HEK293 (cell line): ENCODE results near the gene ENAH.

ENCODE experiments used
- EGR2 ChIP-seq: fragments of 450-650 bp; formaldehyde crosslinking; IDR thresholded peaks from 2 replicates; pipeline ENCODE4 v1.5.1; 2016; ENCODE audit warnings: low read depth, missing biosample characterization, missing genetic modification characterization
- ZBTB1 ChIP-seq: fragments of 450-650 bp; formaldehyde crosslinking; IDR thresholded peaks from 2 replicates; pipeline ENCODE4 v1.5.1; 2016; ENCODE audit warnings: missing biosample characterization, missing genetic modification characterization
- ZNF174 ChIP-seq: fragments of 450-650 bp; formaldehyde crosslinking; IDR thresholded peaks from 2 replicates; pipeline ENCODE4 v1.5.0; 2017; ENCODE audit warnings: missing biosample characterization, mild to moderate bottlenecking, missing genetic modification characterization
- ZNF274 ChIP-seq, 2 experiments: fragments of 200-500 bp in 1 of 2; fragments of 450-650 bp in 1 of 2; sonication (Bioruptor generic) in 1 of 2; formaldehyde crosslinking in 1 of 2; IDR thresholded peaks; 2 replicates each; pipeline versions ENCODE4 v1.5.1 to v1.6.1; 2014 to 2016; ENCODE audit warnings: borderline replicate concordance in 1 of 2, inconsistent platforms in 1 of 2, low read length in 1 of 2, missing biosample characterization in 1 of 2, missing genetic modification characterization in 1 of 2
- ZNF335 ChIP-seq: fragments of 450-650 bp; formaldehyde crosslinking; conservative IDR thresholded peaks from 2 replicates; pipeline ENCODE4 v1.5.1; 2016; ENCODE audit warnings: missing biosample characterization, missing genetic modification characterization
- ZNF529 ChIP-seq: fragments of 450-650 bp; formaldehyde crosslinking; IDR thresholded peaks from 2 replicates; pipeline ENCODE4 v1.5.1; 2017; ENCODE audit warnings: missing genetic modification characterization, missing biosample characterization; ENCODE audit not compliant: insufficient replicate concordance
- ZNF530 ChIP-seq: fragments of 450-650 bp; formaldehyde crosslinking; IDR thresholded peaks from 2 replicates; pipeline ENCODE4 v1.5.1; 2016; ENCODE audit warnings: low read depth, missing biosample characterization, missing genetic modification characterization
- ZNF76 ChIP-seq: fragments of 450-650 bp; formaldehyde crosslinking; IDR thresholded peaks from 2 replicates; pipeline ENCODE4; 2016; ENCODE audit warnings: low read depth, missing biosample characterization, missing genetic modification characterization, borderline replicate concordance
- ZNF768 ChIP-seq: fragments of 450-650 bp; formaldehyde crosslinking; IDR thresholded peaks from 2 replicates; pipeline ENCODE4 v1.5.1; 2018; ENCODE audit warnings: missing biosample characterization, mild to moderate bottlenecking, missing genetic modification characterization
- TF ChIP-seq, protein P1 (sequence below): fragments of 450-650 bp; formaldehyde crosslinking; IDR thresholded peaks from 2 replicates; pipeline ENCODE4 v1.5.1; 2016; ENCODE audit warnings: missing biosample characterization, missing genetic modification characterization
- TF ChIP-seq, protein P2 (sequence below): fragments of 450-650 bp; formaldehyde crosslinking; IDR thresholded peaks from 2 replicates; pipeline ENCODE4 v1.5.1; 2016; ENCODE audit warnings: missing biosample characterization, missing genetic modification characterization
- TF ChIP-seq, protein P3 (sequence below): fragments of 450-650 bp; formaldehyde crosslinking; IDR thresholded peaks from 2 replicates; pipeline ENCODE4 v1.5.1; 2016; ENCODE audit warnings: missing biosample characterization, missing genetic modification characterization
- TF ChIP-seq, protein P4 (sequence below): fragments of 450-650 bp; formaldehyde crosslinking; IDR thresholded peaks from 2 replicates; pipeline ENCODE4 v1.5.1; 2017; ENCODE audit warnings: missing biosample characterization, missing genetic modification characterization
- TF ChIP-seq, protein P5 (sequence below): fragments of 450-650 bp; formaldehyde crosslinking; IDR thresholded peaks from 2 replicates; pipeline ENCODE4 v1.5.1; 2016; ENCODE audit warnings: missing biosample characterization, missing genetic modification characterization, borderline replicate concordance

DNA sequence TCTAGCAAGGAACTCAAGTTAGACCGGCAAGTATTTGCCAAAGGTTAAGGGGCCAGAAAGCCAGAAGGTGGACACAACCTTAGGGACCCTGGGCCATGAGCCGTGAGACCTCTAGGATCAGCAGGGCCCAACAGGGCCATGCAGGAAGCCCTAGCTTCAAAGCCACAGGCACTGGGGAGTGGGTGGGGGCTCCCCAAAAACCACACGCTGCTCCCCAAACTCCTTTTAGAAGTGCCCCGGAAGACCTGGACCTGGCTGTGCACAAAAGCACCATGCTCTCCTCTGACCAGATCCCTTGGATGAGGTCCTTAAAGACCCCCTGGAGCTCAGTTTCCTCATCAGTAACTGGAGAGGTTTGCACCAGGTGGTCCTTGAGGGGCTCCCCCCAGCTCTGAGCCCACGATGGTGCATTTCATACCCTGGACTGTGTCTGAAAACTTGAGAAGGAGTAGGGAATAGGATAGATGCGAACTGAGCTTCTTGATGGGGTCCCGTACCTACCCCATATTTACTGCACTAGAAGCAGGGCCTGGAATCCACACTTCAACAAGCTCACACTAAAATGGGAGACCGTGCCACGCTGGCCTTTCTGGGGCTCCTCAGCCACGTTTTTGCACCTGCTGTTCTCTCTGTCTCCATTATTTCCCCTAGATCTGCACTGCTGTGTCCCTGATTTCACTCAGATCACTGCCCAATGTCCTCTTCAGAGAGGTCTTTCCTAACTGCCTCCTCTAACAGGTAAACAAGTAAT, 184.5 kb downstream of the ENAH start:
- TF ChIP-seq, protein P1, sequence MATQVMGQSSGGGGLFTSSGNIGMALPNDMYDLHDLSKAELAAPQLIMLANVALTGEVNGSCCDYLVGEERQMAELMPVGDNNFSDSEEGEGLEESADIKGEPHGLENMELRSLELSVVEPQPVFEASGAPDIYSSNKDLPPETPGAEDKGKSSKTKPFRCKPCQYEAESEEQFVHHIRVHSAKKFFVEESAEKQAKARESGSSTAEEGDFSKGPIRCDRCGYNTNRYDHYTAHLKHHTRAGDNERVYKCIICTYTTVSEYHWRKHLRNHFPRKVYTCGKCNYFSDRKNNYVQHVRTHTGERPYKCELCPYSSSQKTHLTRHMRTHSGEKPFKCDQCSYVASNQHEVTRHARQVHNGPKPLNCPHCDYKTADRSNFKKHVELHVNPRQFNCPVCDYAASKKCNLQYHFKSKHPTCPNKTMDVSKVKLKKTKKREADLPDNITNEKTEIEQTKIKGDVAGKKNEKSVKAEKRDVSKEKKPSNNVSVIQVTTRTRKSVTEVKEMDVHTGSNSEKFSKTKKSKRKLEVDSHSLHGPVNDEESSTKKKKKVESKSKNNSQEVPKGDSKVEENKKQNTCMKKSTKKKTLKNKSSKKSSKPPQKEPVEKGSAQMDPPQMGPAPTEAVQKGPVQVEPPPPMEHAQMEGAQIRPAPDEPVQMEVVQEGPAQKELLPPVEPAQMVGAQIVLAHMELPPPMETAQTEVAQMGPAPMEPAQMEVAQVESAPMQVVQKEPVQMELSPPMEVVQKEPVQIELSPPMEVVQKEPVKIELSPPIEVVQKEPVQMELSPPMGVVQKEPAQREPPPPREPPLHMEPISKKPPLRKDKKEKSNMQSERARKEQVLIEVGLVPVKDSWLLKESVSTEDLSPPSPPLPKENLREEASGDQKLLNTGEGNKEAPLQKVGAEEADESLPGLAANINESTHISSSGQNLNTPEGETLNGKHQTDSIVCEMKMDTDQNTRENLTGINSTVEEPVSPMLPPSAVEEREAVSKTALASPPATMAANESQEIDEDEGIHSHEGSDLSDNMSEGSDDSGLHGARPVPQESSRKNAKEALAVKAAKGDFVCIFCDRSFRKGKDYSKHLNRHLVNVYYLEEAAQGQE (tag by site-specific recombination) = no peak
- TF ChIP-seq EGR2 (tag by site-specific recombination) (no peak), ZNF76 (no peak), ZNF274 (IDR thresholded peaks at IDR 0.05; ENCODE audit: low read length) (no peak), ZNF274 (tag by site-specific recombination; IDR thresholded peaks at IDR 0.05; ENCODE audit: borderline replicate concordance) (no peak), ZNF768 (tag by site-specific recombination) (no peak), ZNF530 (tag by site-specific recombination) (no peak), ZNF174 (tag by site-specific recombination) (no peak), ZNF335 (no peak), ZBTB1 (tag by site-specific recombination) (no peak), ZNF529 (tag by site-specific recombination) (no peak)
- TF ChIP-seq, protein P2, sequence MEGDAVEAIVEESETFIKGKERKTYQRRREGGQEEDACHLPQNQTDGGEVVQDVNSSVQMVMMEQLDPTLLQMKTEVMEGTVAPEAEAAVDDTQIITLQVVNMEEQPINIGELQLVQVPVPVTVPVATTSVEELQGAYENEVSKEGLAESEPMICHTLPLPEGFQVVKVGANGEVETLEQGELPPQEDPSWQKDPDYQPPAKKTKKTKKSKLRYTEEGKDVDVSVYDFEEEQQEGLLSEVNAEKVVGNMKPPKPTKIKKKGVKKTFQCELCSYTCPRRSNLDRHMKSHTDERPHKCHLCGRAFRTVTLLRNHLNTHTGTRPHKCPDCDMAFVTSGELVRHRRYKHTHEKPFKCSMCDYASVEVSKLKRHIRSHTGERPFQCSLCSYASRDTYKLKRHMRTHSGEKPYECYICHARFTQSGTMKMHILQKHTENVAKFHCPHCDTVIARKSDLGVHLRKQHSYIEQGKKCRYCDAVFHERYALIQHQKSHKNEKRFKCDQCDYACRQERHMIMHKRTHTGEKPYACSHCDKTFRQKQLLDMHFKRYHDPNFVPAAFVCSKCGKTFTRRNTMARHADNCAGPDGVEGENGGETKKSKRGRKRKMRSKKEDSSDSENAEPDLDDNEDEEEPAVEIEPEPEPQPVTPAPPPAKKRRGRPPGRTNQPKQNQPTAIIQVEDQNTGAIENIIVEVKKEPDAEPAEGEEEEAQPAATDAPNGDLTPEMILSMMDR = no peak
- TF ChIP-seq, protein P3, sequence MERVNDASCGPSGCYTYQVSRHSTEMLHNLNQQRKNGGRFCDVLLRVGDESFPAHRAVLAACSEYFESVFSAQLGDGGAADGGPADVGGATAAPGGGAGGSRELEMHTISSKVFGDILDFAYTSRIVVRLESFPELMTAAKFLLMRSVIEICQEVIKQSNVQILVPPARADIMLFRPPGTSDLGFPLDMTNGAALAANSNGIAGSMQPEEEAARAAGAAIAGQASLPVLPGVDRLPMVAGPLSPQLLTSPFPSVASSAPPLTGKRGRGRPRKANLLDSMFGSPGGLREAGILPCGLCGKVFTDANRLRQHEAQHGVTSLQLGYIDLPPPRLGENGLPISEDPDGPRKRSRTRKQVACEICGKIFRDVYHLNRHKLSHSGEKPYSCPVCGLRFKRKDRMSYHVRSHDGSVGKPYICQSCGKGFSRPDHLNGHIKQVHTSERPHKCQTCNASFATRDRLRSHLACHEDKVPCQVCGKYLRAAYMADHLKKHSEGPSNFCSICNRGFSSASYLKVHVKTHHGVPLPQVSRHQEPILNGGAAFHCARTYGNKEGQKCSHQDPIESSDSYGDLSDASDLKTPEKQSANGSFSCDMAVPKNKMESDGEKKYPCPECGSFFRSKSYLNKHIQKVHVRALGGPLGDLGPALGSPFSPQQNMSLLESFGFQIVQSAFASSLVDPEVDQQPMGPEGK (tag by site-specific recombination) = no peak
- TF ChIP-seq, protein P4, sequence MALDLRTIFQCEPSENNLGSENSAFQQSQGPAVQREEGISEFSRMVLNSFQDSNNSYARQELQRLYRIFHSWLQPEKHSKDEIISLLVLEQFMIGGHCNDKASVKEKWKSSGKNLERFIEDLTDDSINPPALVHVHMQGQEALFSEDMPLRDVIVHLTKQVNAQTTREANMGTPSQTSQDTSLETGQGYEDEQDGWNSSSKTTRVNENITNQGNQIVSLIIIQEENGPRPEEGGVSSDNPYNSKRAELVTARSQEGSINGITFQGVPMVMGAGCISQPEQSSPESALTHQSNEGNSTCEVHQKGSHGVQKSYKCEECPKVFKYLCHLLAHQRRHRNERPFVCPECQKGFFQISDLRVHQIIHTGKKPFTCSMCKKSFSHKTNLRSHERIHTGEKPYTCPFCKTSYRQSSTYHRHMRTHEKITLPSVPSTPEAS (tag by site-specific recombination) = no peak
- TF ChIP-seq, protein P5, sequence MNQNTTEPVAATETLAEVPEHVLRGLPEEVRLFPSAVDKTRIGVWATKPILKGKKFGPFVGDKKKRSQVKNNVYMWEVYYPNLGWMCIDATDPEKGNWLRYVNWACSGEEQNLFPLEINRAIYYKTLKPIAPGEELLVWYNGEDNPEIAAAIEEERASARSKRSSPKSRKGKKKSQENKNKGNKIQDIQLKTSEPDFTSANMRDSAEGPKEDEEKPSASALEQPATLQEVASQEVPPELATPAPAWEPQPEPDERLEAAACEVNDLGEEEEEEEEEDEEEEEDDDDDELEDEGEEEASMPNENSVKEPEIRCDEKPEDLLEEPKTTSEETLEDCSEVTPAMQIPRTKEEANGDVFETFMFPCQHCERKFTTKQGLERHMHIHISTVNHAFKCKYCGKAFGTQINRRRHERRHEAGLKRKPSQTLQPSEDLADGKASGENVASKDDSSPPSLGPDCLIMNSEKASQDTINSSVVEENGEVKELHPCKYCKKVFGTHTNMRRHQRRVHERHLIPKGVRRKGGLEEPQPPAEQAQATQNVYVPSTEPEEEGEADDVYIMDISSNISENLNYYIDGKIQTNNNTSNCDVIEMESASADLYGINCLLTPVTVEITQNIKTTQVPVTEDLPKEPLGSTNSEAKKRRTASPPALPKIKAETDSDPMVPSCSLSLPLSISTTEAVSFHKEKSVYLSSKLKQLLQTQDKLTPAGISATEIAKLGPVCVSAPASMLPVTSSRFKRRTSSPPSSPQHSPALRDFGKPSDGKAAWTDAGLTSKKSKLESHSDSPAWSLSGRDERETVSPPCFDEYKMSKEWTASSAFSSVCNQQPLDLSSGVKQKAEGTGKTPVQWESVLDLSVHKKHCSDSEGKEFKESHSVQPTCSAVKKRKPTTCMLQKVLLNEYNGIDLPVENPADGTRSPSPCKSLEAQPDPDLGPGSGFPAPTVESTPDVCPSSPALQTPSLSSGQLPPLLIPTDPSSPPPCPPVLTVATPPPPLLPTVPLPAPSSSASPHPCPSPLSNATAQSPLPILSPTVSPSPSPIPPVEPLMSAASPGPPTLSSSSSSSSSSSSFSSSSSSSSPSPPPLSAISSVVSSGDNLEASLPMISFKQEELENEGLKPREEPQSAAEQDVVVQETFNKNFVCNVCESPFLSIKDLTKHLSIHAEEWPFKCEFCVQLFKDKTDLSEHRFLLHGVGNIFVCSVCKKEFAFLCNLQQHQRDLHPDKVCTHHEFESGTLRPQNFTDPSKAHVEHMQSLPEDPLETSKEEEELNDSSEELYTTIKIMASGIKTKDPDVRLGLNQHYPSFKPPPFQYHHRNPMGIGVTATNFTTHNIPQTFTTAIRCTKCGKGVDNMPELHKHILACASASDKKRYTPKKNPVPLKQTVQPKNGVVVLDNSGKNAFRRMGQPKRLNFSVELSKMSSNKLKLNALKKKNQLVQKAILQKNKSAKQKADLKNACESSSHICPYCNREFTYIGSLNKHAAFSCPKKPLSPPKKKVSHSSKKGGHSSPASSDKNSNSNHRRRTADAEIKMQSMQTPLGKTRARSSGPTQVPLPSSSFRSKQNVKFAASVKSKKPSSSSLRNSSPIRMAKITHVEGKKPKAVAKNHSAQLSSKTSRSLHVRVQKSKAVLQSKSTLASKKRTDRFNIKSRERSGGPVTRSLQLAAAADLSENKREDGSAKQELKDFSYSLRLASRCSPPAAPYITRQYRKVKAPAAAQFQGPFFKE (tag by site-specific recombination) = no peak
